AG09319 (cell line): ENCODE results near the gene MROH2B.

Source experiments
- DNase-seq: peaks from one replicate; pipeline ENCODE4 v3.0.0-alpha.2; 2010; ENCODE audit warnings: low read depth; ENCODE audit errors: extremely low read depth
- TF ChIP-seq, protein P1 (sequence below): IDR thresholded peaks from 2 replicates; pipeline ENCODE4 v1.5.1; 2011; ENCODE audit warnings: low read depth, mild to moderate bottlenecking, inconsistent platforms, low read length, moderate library complexity

The MROH2B gene

GRCh38 chr5:41097642-41098041 is 26.5 kb upstream of the MROH2B start:
- DNase-seq = no peak
- TF ChIP-seq, protein P1, sequence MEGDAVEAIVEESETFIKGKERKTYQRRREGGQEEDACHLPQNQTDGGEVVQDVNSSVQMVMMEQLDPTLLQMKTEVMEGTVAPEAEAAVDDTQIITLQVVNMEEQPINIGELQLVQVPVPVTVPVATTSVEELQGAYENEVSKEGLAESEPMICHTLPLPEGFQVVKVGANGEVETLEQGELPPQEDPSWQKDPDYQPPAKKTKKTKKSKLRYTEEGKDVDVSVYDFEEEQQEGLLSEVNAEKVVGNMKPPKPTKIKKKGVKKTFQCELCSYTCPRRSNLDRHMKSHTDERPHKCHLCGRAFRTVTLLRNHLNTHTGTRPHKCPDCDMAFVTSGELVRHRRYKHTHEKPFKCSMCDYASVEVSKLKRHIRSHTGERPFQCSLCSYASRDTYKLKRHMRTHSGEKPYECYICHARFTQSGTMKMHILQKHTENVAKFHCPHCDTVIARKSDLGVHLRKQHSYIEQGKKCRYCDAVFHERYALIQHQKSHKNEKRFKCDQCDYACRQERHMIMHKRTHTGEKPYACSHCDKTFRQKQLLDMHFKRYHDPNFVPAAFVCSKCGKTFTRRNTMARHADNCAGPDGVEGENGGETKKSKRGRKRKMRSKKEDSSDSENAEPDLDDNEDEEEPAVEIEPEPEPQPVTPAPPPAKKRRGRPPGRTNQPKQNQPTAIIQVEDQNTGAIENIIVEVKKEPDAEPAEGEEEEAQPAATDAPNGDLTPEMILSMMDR = no peak

DNA sequence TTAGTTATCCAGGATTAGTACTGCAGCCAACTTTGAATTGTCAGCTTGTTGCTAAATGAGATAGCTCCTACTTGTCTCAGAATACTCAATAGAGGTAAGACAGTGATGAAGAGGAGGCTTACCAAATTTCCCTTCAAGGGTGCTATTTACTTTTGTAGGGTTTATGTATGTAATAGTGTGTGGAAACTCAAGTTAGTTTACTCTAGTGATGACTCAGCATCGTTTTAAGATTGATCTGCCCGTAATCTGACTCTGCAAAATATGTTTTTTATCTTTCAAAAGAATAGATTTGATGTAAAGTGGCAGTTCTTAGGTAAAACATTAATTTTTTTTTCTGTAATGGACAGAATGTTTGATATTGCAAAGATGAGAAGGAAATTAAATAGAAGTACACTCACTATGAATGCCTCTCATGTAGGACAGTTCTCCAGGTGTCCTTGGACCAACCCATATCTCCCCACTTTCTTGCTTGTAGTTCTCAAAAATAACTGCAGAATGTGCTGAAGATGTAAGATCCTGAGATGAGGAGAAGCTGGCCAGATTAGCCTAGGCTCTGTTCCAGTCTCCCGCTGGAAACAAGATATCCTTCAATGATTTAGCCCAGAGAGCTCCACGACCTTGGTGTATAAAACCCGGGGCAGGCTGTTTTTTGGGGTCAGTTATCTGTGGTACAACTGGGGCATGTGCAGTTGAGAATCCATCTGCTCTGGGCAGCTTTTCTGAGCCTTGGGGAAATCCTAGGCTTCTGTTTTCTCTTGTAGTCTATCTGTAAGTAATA is 24.4 kb upstream of the MROH2B start:
- TF ChIP-seq, protein P1 = no peak
- DNase-seq = no peak

GRCh38 chr5:41094871-41095270 is 23.7 kb upstream of the MROH2B start:
- DNase-seq = no peak

GRCh38 chr5:41093803-41094202 is 22.7 kb upstream of the MROH2B start:
- TF ChIP-seq, protein P1 = no peak

More at GRCh38 chr5:41094871-41095270, 23.7 kb upstream of the MROH2B start:
- TF ChIP-seq, protein P1 = no peak

GRCh38 chr5:41087461-41087860 is 16.3 kb upstream of the MROH2B start:
- TF ChIP-seq, protein P1 = no peak
- peak; percentile 16 for DNase-seq

More at GRCh38 chr5:41093803-41094202, 22.7 kb upstream of the MROH2B start:
- no peak for DNase-seq

GRCh38 chr5:41083306-41083705 is 12.2 kb upstream of the MROH2B start:
- TF ChIP-seq, protein P1 = no peak
- no peak for DNase-seq

GRCh38 chr5:41071975-41072374 is 833 bp upstream of the MROH2B start:
- TF ChIP-seq, protein P1 = no peak
- DNase-seq = peak; percentile 25
